HL-60/S4 (cell line): ENCODE data around the gene ABTB2.
"Not testable (repeated sequence)": the region's sequence is repeated elsewhere in the genome, so short reads cannot be mapped to it uniquely, and the experiment has no call there.

Source experiments
- in situ Hi-C: fragments of 300-500 bp; cut with MboI; formaldehyde crosslinking; loops from 2 replicates; pipeline ENCODE4 v1.14.3; 2022; ENCODE audit warnings: low sequenced_read_pairs

The ABTB2 gene

DNA sequence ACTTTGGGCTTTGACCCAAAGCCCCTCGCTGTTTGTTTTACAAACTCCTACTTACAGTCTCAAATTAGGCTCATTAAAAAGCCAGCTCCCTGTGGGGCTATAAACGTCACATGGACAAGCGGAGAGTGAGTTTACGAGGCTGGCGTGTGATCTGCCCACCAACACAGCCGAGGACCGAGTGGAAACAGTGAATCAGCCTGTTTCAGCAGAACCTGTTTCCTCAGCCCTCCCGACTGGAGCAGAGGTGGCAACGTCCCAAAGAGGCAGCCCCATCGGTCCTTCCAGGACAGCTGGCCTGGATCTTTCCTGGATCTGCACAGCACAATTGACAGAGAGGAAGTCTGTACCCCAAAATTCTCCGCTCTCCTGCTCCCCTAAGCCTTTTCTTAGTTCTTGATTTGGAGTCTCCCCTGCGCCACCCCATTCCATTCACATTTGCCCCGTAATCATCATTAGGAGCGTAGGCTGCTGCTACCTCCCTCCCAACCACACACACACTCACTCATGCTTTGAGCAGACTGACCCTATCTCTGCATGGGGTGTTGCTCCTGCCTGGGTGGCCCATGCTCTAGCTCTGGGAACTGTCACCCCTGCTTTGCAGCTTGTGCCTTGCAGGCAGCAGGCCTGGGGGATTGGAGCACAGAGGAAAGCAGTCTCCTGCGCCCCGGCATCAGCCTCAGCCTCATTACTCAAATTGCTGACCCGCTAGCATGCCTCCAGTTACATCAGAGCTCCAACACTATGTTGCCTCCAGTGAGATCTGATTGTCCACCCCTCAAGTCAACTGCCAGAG is 134.6 kb downstream of the ABTB2 start:
- in situ Hi-C loops: no loop called here

DNA sequence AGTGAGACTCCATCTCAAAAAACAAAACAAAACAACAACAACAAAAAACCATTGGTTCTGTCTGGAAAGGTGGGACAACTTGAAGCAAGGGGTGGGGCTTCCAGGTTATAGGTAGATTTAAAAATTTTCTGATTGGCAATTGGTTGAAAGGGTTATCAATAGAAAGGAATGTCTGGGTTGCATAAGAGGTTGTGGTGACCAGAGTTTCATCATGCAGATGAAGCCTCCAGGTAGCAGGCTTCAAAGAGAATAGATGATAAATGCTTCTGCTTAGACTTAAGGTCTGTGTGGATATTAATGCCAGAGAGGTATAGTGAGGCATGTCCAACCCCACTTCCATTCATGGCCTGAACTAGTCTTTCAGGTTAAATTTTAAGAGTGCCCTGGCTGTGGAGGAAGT is 135.8 kb downstream of the ABTB2 start:
- in situ Hi-C loops: no loop called here

DNA sequence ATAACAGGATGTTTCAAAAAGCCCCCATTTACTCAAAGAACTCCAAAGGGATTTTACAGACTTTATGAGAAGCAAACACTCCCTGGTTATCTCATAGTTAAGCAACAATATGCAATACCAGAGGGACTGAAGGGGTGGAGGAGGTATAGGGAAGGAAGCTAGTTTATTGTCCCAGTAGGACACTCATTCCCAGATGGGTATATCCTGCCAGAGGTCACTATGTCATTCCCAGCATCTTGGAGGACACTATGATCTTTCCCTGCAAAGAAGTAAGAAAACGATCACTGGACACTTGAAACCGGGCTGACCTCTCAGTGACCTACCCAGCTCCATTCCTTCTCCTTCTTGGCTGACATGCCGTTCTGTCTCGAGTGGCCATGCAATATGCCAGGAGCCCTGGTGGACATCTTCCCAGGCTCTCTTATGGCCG is 137.9 kb downstream of the ABTB2 start:
- in situ Hi-C loops: no loop called here

DNA sequence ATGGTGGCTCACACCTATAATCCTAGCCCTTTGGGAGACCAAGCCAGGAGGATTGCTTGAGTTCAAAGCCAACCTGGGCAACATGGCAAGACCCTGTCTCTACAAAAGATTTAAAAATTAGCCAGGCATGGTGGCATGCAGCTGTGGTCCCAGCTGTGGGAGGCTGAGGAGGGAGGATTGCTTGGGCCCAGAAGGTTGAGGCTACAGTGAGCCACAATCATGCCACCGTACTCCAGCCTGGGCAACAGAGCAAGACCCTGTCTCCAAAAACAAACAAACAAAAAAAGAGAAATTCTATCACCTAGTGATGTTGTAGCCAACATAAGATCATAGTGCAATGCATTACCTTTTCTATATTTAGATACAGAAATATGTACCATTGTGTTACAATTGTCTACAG is 138.5 kb downstream of the ABTB2 start:
- in situ Hi-C loops: no loop called here

DNA sequence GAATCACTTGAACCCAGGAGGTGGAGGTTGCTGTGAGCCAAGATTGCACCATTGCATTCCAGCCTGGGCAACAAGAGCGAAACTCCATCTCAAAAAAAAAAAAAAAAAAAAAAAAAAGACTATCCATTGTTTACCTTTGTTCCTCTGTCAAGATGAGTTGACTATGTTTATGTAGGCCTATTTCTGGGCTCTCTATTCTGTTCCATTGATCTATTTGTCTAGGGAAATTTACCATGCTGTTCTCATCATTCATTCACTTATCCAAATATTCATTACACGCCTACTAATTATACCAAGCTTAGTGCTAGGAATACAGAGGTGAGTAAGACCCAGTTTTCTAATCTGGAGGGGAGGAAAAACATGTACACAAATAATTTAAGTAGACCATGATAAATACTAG is 139.1 kb downstream of the ABTB2 start:
- in situ Hi-C loops: not testable (repeated sequence)

DNA sequence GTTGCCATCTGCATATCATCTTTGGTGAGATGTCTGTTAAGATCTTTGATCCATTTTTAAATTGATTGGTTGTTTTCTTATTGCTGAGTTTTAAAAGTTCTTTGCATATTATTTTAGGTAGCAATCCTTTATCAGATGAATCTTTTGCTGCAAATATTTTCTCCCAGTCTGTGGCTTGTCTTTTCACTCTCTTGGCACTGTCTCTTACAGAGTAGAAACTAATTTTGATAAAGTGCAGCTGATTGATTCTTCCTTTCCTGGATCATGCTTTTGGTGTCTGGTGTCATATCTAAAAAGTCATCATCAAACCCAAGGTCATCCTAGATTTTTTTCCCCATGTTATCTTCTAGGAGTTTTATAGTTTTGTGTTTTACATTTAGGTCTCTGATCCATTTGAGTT is 139.7 kb downstream of the ABTB2 start:
- in situ Hi-C loops: no loop called here

DNA sequence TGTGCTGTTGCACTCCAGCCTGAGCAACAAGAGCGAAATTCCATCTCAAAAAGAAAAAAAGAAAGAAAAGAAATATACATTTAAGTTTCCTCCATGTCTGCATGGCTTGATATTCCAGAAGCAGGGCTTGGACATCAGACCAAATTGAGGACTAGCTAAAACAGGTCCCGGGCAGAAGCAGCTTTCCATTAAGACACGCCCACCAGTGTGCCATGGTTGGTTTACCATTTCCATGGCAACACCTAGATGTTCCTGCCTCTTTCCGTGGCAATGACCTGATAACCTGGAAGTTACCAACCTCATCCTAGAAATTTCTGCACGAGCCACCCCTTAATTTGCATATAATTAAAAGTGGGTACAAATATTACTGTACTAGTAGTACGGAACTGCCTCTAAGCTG is 141.1 kb downstream of the ABTB2 start:
- in situ Hi-C loops: no loop called here

DNA sequence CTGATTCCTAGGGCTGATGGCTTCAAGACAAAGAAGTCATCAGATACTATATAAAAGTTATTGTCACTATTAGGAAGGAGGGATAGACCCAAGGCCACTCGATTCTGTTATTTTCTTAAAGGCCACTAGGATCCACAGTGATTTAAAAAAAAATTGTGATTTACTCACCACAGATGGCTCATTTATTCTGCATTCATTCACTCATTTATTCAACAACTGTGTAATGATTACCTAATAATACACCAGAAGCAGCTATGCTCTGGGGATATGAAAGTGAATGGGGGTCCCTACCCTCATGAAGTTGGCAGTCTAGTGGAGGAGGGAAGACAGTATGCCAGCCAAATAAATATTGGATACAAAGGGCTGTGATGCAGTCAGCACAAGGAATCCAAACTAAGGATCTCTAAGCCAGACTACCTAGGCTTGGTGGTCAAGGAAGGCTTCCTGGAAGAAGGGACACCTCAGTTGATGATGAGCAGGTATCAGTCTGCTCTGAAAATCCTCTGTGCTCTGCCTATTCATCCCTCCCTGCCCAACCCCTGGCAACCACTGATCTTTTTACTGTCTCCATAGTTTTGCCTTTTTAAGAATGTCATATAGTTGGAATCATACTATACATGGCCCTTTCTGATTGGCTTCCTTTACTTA is 141.9 kb downstream of the ABTB2 start:
- in situ Hi-C loops: no loop called here

DNA sequence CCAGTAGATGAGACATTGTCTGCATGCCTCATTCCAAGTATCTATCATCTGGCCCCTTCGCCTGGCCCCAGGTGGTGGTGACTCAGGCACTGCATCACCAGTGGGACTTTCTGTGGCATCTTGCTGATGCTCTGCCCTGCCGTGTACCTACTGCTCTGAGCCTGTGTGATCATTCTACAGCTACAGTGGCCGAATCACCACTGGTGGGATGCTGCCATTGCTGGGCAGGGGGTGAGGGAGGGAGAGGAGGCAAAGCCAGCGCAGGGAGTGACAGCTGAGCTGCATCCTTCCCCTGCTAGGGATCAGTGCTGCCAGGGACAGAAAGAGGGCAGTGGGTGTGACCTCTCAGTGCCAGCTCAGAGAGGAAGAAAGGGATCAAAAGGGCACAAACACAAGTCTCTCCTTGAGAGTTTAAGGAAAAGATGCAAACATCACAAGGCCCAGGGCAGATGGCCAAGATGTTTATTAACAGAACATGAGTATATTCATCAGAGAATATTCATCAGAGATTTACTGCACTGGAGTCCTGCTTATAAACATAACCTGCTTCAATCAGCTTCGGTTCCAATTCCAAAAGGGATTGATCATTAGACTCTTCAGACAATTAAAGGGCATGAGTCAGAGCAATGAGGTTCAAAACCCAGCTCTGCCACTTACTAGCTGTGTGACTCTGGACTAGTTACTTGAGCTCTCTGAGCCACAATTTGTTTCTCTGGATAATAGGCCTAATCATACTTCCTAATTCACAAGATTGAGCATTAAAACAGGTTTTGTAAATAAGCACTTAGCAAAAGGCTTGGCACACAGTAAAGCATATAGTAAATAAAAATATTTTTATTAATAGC is 142.6 kb downstream of the ABTB2 start:
- in situ Hi-C loops: no loop called here

DNA sequence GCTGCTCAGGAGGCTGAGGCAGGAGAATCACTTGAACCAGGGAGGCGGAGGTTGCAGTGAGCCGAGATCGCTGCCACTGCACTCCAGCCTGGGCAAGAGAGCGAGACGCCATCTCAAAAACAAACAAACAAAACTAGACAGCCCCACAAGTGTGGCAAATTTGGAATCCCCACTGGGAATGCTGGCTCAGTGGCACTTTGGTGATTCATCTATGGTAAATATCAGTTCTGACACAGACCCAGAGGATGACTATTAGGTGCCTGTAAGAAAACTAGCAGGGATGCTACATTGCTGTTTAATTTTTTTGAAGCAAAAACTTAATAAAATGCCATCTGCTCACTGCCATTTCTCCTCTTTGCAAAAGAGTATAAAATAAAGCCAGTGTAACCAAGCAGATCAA is 144.4 kb downstream of the ABTB2 start:
- in situ Hi-C loops: no loop called here

DNA sequence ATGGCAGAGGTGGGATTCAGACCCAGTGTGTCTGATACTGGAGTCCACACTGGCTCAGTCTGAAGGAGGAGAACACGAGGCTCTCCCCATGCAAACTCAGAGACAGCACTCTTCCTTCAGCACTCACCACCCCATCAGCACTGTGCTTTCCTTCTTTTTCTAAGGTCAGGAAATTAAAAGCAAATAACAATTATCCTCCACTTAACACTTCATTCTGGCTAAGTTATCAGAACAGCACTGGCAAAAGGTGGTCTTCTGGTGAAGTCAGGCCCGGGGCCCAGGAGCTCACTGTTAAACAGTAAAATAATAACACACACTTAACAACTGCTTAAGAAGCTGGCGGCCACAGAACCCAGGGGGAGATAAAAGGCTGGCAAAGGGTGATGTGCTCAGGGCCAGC is 145.2 kb downstream of the ABTB2 start:
- in situ Hi-C loops: no loop called here

DNA sequence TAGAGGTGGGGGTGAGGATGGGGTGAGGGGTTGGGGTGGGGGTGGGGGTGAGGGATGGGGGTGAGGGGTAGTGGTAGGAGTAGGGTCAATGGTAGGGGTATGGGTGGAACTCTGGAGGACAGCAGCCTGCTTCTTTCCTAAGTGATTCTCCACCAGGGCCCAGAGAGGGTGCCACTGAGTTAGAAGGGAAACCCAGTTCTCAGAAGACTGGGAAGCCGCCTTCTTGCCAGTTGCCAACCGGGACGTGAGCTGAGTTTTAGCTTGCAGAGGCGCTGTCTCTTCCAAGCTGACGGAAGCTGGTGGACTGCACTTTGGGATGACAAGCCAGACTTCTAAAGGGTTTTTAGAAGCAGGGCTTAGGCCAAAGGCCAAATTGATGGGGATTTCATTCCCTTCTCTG is 148.0 kb downstream of the ABTB2 start:
- in situ Hi-C loops: no loop called here

DNA sequence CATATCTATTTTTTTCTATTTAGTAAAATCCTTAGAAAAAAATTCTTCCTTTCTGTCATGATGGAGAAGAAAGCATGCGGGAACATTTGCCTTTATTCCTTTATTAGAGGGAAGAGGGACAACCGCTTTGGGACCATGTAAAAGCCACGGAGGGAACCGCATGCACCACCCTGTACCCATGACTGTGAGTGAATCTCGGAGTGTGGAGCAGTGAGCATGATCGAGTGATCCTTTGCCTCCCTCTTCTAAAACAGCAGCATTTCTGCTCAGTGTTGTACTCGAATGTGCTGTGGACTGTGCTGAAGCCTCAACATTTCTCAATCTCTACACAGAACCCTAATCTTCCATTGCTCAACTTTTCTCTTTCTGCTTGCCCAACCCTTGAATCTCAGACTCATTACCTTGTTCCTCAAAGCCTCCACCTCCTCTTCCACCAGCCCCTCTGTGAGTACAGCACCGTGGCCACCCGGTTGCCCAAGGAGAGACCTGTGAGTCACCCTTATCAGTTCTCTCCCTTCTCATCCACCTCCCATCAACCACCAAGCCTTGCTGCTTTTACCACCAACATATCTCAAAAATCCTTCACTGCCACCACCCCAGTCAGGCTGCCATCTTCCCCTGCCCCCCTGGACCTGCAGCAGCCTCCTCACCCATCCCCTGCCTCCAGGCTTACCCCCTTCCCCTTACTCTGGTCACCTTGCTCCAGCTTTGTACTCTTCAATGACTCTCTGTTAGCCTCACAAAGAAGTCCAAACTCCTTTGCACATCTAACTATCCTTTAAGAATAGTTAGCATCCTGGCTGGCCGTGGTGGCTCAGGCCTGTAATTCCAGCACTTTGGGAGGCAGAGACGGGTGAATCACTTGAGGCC is 149.3 kb downstream of the ABTB2 start:
- in situ Hi-C loops: no loop called here

DNA sequence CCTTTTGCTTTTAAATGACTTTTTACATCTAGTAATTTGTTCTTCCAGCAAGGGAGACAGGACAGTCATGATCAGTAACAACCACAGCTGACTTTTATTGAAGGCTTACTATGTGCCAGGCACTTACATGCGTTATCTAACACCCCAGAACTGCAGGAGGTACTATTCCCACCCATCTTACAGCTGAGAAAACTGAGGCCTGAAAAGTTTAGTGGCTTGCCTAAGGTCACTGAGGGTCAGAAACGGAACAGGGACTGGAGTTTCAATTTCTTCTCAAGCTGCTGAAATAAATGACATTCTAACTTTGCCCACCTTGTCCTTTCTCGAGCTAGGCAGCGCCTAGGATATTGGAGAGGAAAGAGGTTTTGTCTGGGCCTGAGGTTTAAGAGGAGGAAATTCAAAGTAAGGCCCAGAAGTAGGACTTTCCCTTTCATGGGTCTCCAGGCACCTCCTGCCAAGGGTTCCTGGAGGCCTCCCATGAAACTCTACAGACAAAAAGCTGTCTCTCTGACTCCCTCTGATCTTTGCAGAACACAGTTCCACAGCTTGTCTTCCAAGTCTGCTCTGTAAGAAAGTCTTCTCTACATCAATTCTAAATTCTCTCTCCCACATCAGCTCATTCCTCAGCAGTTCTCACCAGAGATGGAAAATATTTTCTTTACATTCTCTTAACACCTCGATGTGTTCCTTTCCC is 150.2 kb downstream of the ABTB2 start:
- in situ Hi-C loops: no loop called here

DNA sequence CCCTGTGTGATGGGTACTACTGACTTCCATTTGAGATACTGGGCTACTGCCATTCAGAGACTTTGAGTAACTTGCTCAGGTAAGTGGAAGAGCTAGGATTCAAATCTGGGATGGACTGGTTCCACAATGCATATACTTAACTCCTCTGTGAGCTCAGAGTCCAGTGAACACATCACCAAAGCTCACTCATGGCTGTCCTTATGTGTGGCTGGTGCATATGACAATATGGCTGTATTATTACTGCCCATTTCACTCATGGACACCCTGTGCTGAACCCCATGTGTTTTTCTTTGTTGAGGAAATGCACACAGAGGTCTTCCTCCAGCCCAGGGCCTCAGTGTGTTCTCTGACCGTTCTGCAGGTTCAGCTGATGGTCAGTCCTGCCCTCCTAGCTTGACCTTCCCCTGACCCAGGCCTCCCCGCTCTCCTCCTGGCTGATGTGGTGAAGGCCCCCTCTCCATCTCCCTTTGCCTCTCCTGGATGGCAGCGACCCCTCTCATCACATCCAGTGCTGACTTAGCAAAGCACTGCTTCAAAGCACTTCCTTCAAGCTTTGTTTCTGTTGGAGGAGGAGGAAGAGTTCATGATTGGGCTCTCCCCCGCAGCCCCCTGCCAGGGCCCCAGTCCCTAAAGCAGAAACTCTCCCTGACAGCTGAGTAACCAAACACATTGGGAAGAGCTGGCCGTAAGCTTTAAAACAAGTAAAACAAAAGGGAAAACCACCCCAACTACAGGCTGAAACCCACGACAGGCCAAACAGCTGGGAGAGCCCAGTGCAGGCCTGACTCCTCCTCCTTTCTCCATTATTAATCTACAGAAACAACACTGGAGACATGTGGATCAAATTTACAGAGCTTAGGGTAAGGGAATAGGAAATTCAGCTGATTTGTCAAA is 151.2 kb downstream of the ABTB2 start:
- in situ Hi-C loops: no loop called here

DNA sequence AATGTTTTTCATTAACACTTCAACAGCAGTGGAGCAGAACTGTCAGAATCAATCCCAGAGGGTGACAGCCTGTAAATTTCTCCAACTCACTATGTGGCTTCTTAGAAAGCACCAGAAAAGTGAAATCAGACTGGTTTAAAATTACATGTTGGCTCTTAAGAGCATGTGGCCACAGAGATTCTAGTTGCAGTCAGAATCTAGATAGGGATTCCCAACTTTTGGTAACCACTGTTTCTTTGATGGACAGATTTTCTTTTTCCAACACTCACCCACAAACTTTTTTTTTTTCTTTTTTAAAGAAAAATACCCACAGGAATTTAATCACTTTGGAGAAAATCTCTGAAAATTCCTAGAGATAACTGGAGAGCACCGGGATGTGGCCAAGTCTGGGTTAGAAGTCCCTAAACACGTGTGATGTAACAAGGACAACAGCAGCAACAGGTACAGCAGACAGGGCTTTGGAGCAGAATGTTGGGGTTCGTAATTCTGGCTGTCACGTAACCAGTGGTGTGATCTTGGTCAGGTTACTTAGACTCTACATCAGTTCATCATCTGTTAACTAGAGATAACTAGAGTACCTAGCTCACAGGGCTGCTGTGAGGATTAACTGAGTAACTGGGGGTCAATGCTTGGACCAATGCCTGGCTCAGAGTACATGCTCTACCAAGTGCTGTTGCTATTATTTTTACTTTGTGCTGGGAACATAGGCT is 152.3 kb downstream of the ABTB2 start:
- in situ Hi-C loops: no loop called here

DNA sequence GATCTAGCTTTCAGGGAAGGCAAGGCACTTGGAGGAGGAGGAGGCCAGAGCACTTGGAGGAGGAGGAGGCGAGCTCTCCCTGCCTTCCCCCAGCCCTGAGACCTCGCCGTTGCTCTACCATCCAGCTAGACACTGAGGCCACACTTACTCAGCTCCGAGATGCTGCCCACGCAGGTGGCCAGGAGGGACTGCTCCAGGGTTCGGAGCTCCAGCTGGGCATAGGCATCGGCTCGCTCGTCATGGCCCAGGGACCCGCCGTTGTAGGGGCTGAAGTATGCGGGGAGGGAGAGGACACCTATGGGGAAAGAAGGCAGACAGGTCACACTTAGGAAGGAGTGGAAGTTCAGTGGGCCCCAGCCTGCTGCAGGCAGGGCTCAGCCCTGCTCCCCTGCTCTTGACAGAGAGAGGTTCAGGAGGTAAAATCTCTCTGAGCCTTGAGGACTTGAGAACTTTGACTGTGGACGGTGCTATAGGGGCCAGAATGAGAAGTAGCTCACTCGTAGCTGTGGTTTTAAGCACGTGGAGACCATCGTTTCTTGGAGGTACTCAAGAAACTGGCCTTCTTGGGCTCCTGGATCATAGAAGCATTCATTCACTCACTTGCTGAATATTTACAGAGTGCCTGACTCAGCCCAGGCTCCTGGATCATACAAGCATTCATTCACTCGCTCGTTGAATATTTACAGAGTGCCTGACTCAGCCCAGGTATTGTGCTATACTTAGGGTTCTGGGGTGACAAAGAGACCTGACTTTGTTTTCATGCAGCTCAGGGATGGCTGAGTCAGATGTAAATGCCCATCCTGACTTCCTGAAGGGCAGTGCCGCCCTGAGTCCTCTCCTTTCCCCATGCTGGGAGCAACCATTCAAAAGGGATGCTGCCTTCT is 153.2 kb downstream of the ABTB2 start:
- in situ Hi-C loops: no loop called here
